Retinal pigment epithelial cell (primary cell): ENCODE results near the gene ARHGAP35.
A peak's percentile ranks its signal among the peaks of the same experiment; 100 is the strongest.
"Not testable (repeated sequence)": the region's sequence is repeated elsewhere in the genome, so short reads cannot be mapped to it uniquely, and the experiment has no call there.

Experiments used
- DNase-seq: peaks from one replicate; pipeline ENCODE4 v3.0.0-alpha.2; 2010; ENCODE audit warnings: low read depth
- H3K4me3 ChIP-seq: 2 replicates; pipeline ENCODE4 v1.5.1; 2011; ENCODE audit warnings: mild to moderate bottlenecking, low read length, control low read depth, moderate library complexity
- CTCF ChIP-seq: conservative IDR thresholded peaks from 2 replicates; pipeline ENCODE4 v1.5.1; 2011; ENCODE audit warnings: low read depth, low read length, control low read depth, inconsistent platforms

ARHGAP35 gene

GRCh38 chr19:46852830-46853229 is 8.0 kb upstream of the ARHGAP35 start:
- TF ChIP-seq CTCF = no peak
- no peak for DNase-seq
- H3K4me3 ChIP-seq = no peak overlapping the region

- not testable (repeated sequence) for H3K4me3 ChIP-seq, DNase-seq
These were observed 6.1 kb upstream of the ARHGAP35 start for GRCh38 chr19:46854698-46855097.

GRCh38 chr19:46856062-46857022 is 4.5 kb upstream of the ARHGAP35 start:
- peak; percentile 83 for TF ChIP-seq CTCF
- peak; percentile 72 for DNase-seq
- peak overlapping the region; percentile 40 for H3K4me3 ChIP-seq

GRCh38 chr19:46859637-46860124 is 1.1 kb upstream of the ARHGAP35 start:
- TF ChIP-seq CTCF = no peak
- peak overlapping the region; percentile 35 for H3K4me3 ChIP-seq
- DNase-seq = no peak

GRCh38 chr19:46860125-46860845 is 512 bp upstream of the ARHGAP35 start:
- peak; percentile 92 for DNase-seq
- no peak for TF ChIP-seq CTCF
- peak overlapping the region; percentile 68 for H3K4me3 ChIP-seq

- TF ChIP-seq CTCF = no peak
- DNase-seq = no peak
- H3K4me3 ChIP-seq = peak overlapping the region; percentile 86
These were observed 1.1 kb downstream of the ARHGAP35 start for GRCh38 chr19:46861691-46862502.

- no peak for DNase-seq
- TF ChIP-seq CTCF = no peak
These were observed 1.7 kb downstream of the ARHGAP35 start for GRCh38 chr19:46862503-46862834.

More at GRCh38 chr19:46862503-46862834, 1.7 kb downstream of the ARHGAP35 start:
- peak overlapping the region; percentile 86 for H3K4me3 ChIP-seq
